GM18873 (cell line): ENCODE results near the gene PLXNA4.

Experiments
- ATAC-seq: cut with Tn5 transposase; IDR thresholded peaks from one replicate; pipeline ENCODE4 v1.9.1; 2021; ENCODE audit warnings: mild to moderate bottlenecking, moderate library complexity, moderate number of reproducible peaks; ENCODE audit not compliant: unreplicated experiment, low FRiP score

Gene PLXNA4

DNA sequence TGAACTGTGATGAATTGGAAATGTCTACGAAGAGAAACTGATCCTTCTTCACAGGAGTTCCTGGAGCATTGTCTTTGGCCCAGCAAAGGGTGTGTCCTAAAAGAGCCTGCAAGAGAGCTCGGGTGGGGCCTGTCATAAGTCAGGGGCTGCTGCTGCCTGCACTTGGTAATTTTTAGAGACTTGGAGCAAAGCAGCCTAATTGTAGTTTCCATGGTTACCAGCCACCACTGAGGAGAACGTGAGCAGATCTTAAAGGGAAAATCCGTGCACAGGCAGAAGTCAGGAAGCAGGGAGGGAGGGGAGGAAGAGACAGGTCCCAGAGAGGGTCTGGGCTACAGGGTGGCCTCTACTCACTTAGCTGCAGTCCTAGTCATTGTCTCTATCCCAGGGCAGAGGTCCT is 463.6 kb downstream of the PLXNA4 start:
- no peak for ATAC-seq

DNA sequence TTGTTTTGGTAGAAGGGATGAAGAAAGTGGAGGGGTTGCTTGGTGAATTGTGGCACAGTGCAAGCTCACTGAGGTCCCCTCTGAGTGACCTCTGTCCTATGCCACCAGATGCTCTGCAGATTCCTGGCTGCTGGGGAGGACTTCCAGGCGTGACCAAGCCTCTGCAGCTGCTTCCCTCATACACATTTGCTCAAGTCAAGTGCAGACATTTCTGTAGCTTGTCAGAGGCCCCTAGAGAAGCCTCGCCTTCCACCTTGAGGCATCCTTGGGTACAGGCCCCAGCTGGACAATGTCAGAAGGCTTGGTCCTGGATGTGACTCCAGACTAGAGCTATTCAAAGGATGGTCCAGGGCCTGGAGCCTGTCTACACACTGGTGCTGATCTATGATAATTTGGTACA is 464.2 kb downstream of the PLXNA4 start:
- ATAC-seq, result no peak

DNA sequence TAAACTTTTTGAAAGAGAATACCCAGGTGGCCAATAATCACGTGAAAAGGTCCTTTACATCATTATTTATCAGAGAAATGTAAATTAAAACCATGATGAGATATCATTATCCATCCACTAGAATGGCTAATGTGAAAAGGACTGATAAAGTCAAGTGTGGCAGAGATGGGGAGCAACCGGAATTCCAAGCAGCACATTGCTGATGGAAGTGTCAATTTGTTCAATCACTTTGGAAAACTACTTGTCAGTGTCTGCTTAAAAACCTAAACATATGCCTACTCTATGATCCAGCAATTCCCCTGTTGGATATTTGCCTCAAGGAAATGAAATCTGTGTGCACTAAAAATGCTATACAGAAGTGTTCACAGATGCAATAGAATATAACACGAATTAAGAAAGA is 465.6 kb downstream of the PLXNA4 start:
- no peak for ATAC-seq

DNA sequence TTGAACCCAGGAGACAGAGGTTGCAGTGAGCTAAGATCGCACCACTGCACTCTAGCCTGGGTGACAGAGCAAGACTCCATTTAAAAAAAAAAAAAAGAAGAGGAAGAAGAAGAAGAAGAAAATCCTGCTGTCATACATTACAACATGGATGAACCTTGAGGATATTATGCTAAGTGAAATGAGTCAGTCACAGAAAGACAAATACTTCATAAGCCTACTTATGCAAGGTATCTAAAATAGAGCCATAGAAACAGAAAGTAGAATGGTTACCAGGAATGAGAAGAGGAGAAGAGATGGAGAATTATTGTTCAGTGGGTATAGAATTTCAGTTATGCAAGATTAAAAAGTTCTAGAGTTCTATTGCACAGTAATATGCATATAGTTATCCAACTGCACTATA is 466.5 kb downstream of the PLXNA4 start:
- ATAC-seq, result no peak

DNA sequence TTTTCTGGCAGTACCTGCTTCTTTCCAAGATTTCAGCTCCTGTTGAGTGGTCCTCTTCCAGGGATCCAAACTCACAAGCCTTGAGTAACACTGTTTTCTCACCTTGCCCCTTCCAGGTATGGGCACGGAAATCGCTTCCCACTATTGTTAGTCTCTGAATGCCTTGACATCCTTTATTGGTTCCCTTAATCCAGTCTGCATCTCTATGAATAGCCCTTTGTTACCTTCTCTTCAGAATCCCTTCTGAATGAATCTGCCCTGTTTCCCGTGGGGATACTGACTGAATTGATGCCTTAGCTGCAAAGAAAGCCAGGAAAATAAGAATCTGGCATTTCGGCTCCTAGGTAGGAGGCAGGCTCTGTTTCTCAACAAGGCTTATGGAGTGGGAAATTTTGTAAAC is 467.7 kb downstream of the PLXNA4 start:
- no peak for ATAC-seq

DNA sequence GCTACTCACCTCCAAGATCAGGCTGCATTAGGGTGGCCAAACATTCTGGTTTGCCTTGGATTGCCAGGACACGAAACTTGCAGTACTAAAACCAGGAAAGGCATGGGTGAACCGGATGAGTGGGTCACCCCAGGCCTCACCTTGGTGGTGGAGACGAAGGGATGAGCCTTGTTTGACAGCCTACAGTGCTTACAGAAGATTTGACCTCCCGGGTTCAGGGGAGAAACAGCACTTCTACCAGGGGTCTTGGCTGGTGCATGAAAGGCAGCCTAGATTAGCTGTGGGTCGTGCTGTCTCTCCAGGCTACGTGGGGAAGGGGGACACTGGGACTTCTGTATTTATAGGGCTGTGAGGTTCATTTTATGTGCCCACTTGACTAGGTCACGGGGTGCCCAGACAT is 469.8 kb downstream of the PLXNA4 start:
- ATAC-seq, result no peak

DNA sequence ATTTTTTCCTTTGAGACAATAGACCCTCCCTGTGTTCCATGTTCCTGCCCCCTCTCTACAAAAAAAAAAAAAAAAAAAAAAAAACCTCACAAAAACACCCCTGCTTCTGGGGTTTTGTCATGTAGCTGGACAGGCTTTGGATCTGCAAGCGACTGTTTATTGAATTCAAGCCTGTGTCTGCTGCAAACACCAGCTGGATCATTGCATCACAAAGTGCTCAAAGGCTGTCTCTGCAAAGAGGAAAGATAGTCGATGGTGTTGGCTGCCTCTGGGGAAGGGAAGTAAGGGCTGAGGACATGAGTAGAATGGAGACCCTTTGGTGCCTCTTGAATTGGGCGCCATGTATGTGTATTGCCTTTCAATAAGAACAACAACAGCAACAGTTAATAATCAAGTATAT is 471.2 kb downstream of the PLXNA4 start:
- ATAC-seq, result no peak

DNA sequence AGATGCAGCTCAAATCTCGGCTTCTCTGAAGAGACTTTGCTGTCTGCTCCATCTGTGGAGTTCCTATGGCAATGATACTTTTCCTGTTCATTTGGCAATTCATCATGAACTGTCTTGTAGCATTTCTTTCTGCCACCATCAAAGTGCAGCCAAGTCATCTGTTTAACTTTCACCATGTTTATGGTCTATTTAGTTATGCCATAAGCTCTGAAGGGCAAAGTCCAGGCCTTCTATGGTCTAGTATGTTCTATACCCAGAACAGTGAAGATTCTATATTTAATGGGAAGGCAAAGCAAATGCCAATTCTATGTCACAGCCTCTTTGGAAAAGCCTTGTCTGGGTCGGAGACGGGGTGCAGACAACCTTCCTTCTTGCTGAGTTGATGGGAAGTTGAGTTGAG is 472.6 kb downstream of the PLXNA4 start:
- ATAC-seq, result no peak

DNA sequence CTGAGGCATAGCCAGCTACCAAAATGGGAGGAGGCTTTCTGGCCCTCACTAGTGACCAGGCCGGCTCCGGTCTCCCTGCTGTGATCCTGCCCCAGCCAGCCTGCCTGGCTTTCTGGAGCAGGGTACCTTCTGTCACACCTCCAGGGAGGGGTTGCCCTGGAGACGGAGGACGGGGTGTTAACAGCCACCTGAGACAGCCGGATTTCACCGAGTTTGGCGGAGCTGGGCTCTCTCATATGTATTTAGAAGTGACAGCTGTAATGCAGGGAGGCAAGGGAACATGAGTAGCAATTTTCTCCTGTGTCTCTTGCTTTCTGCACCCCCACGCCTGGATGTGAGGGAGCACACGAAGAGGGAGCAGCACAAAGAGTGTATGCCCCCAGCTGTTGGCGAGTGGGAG is 473.3 kb downstream of the PLXNA4 start:
- no peak for ATAC-seq

DNA sequence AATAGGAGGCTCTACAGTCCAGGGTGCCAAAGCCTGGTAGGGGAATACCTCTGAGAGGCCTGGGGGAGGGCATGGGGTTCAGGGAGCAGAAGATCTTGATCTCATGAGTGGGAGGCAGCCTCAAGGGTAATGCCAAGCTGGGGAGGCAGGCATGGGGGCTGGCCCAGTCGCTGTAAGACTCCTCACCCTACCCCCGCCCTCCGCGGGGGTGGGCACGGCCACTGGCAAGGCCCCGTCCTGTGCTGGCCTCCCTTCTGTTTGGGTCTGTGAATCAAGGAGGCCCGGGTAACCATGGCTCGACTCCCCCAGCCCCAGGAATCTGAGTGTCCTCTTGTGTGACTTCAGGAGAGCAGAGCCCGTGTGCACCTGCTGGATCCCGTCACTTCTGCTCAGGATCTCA is 473.9 kb downstream of the PLXNA4 start:
- no peak for ATAC-seq

DNA sequence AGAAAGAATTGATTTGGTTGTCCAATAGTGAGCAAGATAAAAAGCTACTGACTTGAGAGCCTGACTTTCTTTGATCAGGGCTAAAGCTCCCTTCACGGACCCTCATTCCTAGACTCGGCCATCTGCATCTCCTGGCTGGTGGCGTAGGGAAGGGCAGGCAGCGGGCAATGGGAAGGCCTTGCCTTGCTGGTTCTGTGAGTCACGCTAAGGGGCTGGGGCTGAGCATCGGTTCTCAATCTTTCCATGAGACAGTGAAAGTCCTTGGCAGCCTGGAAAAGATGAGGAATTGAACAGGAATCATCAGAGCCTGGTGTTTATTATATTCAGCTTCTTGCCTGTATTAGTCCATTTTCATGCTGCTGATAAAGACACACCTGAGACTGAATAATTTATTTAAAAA is 475.3 kb downstream of the PLXNA4 start:
- ATAC-seq, result no peak

DNA sequence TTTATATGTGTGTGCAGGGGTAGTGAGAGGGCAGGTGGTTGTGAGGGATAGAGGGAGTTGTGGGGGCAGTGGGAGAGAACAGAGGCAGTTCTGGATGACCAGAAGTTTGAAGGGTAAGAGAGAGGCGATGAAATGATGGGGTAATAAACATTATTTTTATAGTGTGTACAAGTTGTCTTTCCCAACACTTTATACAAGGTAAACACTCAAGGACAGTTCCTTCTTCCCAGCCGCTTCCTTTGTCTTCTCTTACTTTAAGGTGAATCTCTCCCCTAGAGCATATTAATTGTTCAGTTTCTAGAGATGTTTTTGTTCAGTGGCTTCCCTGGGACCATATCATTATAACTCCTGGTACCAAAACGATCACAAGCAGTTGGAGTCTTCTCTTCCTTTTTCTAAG is 475.8 kb downstream of the PLXNA4 start:
- no peak for ATAC-seq

DNA sequence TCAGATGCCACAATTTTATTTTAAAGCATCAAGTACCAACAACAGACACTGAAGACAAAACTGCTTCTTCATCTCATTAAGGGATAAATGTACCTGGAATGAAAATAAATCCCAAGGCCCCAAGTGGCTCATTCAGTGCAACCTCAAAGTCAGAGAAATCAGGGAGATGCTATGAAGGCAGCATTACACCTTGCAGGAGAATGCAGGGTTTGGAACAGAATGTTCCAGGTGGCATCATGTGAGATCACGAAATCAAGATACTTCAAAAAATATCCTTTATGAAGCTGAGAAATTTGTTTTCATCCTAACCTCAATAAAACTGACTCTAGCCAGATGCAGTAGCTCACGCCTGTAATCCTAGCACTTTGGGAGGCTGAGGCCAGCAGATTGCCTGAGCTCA is 477.1 kb downstream of the PLXNA4 start:
- ATAC-seq, result no peak

DNA sequence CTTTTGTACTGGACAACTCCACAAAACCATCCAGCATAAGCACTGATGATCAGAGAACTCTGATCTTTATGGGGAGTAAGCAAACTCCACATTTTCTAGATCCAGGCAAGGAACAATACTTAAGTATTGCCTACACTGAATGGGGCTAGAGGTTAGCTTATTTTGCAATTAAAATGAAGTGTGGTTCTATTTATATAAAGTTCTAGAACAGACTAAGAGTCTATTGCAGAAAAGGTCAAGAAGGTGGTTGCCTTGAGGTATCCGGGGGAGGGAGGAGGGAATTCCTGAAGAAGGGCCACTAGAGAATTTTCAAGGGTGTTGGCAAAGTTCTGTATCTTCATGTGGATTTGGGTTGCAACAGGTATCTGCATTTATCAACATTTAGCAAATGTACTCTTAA is 477.9 kb downstream of the PLXNA4 start:
- no peak for ATAC-seq

DNA sequence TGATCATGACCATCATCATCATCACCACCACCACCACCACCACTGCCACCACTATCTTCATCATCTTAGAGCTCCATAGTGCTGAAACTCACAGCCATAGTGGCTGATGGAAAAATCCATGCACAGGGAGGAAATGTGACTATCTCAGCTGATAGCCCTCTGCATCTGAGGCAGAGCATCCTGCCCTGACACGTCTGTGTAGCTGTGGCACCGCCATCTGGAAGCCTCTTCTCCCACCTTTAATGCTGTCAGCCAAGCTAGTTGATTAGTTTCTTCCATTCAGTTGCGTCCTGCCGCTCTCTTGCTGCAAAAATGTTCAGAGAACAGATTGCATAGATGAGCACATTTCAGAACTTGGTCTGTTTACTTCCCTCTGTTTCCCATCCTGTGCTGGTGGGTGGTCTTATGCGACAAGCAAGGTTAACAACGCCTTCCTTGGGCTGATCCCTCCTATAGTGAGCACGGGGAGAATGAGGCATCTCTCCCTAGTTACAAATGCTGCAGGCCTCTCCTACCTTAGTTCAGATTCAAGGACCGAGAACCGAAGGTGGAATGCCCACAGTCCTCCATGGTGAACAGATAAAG is 478.6 kb downstream of the PLXNA4 start:
- no peak for ATAC-seq

DNA sequence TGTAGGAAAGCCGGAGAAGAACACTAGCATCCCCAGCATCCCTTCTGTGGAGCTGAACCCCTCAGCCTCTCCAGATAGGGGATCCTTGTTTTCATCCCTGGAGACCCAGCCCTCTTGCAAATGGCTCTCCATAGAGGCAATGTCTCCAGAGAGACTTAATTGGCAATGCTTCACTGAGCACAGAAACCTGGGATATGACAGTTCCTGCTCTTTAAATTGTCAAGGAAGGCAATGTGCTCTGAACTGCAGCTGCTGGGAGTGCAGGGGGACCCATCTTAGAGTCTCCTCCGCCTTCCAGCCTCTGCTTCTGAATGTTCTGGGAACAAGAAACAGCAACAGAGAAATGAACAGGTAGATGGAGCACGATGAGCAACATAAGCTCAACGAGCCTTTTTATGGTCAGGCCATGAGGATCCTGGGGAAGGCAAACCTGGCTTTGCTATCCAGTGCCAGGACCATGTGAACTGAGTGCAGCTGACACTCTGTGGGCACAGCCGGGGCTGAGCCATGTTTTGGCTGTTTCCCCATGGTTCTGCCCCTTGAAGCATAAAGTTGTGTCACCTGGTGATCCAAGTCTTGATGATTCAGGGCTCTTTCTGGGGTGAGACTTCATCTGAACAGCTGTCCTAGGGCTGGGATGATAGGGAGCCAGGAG is 481.0 kb downstream of the PLXNA4 start:
- ATAC-seq, result no peak

DNA sequence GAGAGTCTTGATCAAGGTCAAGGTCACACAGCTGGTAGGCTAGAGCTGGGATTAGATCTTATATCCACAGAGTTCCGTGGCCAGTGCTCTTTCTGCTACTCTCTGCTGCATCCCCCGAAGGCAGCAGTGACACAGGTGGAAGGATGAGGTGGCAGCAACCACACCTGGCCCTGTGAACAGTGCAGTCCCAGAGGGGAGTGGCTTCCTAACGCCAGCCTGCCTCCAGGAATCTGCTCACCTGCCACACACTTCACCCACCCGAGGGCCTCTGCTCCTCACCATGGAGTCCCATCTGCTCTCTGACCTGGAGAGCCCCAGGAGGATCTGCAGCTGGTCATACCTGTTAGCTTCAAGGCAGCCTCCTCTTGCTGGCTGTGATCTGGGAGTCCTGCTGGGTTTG is 484.2 kb downstream of the PLXNA4 start:
- ATAC-seq, result no peak

DNA sequence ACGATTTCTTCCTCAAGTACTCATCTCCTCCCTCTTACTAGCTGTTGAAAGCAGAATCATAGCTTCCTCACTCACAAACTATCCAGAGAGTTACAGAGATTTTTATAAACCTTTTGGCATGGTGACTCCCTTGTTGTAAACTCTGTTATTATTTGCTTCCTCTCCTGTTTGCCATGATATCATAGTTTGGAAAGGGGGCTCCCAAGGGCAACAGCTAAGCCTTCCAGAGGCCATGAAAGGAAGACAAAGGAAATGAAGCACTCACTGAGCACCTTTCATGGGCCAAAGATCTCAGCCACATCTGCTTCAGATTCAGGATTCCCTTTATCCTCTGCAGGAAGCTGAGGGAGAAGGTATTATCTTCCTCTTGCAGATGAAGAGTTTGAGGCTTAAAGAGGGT is 484.6 kb downstream of the PLXNA4 start:
- no peak for ATAC-seq

DNA sequence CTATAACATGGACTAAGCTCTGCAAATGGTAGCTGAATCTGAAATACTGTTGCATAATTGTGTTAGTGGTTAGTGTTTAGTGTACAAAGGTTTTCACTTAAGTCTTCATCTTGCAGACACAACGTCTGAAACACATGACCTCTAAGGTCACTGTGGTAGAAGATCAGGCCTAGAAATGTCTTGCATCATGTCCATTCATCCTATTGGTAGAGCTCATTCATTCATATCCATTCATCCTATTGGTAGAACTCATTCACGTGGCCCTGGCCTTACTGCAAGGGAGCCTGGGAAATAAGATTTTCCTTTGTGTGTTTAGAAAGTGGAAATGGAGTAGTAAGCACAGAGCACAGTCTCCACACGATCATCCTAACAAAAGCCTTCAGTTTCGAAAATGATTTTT is 485.8 kb downstream of the PLXNA4 start:
- no peak for ATAC-seq

DNA sequence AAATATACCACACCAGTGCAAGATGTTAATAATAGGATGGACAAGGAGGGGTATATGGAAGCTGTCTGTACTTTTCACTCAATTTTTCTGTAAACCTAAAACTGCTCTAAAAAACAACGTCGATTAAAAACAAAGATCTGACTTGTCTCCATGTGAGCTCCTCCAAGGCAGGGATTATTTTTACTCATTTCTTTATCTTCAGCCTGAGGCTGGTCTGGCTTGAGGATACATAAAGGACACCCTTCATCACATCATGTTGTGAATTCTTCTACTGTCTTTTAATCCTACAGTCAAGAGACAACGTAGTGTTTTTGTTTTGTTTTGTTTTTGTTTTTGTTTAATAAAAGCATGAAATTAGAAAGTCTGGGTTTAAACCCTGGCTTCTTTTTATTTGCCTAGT is 486.9 kb downstream of the PLXNA4 start:
- no peak for ATAC-seq

DNA sequence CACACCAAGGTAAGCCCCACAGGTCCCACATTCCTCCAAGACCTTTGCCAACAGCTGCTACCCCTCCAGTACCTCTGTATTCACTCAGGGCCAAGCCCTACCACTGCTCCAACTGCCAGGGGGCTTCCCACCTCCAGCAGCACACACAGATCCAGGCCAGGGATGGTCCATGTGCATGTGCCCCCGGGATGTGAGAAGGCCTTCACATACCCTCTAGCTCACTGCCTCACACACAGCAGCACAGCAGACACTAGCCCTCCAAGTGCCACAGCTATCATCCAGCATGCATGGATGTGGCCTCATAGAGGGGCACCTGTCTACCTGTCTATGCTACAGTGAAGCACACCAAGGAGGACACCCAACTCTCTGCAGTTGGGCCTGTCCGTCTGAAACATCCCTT is 488.8 kb downstream of the PLXNA4 start:
- no peak for ATAC-seq

DNA sequence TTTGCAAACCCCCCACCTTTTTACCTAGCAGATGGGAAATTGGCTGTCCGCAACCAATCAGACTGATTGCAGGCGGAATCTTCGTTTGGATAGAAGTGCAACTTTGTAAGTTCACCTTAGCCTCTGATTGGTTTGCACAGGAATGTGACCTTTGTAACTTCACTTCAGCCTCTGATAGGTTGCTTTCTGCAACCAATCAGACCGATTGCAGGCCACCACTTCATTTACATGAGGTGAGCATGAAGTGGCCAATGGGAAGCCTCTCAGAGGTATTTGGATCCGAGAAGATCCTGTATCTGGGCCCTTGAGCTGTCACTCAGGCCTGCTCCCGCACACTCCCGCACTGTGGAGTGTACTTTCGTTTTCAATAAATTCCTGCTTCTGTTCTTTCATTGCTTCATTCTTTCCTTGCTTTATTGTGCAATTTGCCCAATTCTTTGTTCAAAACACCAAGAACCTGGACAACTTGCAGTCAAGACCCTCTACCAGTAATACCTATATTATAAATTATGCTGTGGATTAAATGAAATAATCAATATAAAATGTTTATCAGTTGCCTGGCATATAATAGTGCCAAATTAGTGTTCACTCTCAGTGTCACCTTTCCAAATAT is 491.4 kb downstream of the PLXNA4 start:
- no peak for ATAC-seq
